ENCODE measurements around the gene RELT. TPM values are rescaled to one million over a fixed set of nuclear protein-coding genes. Genes with fewer than 3 reads are reported as not detected.

RELT gene
- total RNA-seq, 1 experiment from 2014 or later = 13.8 TPM

GRCh38 chr11:73366953-73367352, 9.2 kb upstream of the RELT start:
- H2AFZ ChIP-seq (ENCODE audit: low read depth, low read length, poor library complexity, severe bottlenecking) = no peak overlapping the region
- H3K9me2 ChIP-seq (ENCODE audit: insufficient read depth) = no peaks in the 10 kb centered on the region
- no peak for DNase-seq (ENCODE audit: low read depth, low spot score)
- no peak overlapping the region for H3K27ac ChIP-seq (ENCODE audit: low read depth, low read length)
- H3K4me3 ChIP-seq (replicated peaks in 1 of 2; ENCODE audit: low read depth in 1 of 2, low read length in 2 of 2) = no peak overlapping the region
- H4K20me1 ChIP-seq (ENCODE audit: insufficient read depth) = no peaks in the 10 kb centered on the region
- ChIA-PET CTCF (no interaction called here), RAD21 (ENCODE audit: low non-redundant PET in 1 of 2, low total read pairs in 2 of 2, uncharacterized antibody in 2 of 2, unreplicated experiment in 2 of 2) (no interaction called here), POLR2A (no interaction called here)
- no peaks in the 10 kb centered on the region for H3K9me3 ChIP-seq (ENCODE audit: control insufficient read depth in 1 of 2, insufficient read depth in 1 of 2, low read depth in 1 of 2, low read length in 2 of 2)
- no peak for TF ChIP-seq CTCF (IDR thresholded peaks at IDR 0.05 in 2 of 3, conservative IDR thresholded peaks at IDR 0.05 in 1 of 3; ENCODE audit: borderline replicate concordance in 1 of 3, insufficient read depth in 1 of 3, low read depth in 2 of 3, low read length in 2 of 3)
- no peak for TF ChIP-seq CBX3 (IDR thresholded peaks at IDR 0.05; ENCODE audit: low read depth)
- TF ChIP-seq POLR2AphosphoS5 (IDR thresholded peaks at IDR 0.05; ENCODE audit: low read depth, low read length) = no peak
- TF ChIP-seq ELF1 (IDR thresholded peaks at IDR 0.05; ENCODE audit: borderline replicate concordance, low read depth) = no peak
- TF ChIP-seq FOSL1 (IDR thresholded peaks at IDR 0.05; ENCODE audit: low read depth) = no peak
- no peak for TF ChIP-seq REST (IDR thresholded peaks at IDR 0.05; ENCODE audit: low read depth)
- no peak for TF ChIP-seq JUND (IDR thresholded peaks at IDR 0.05)
- no peak overlapping the region for H3K9ac ChIP-seq (ENCODE audit: low read length)
- ATAC-seq = no peak
- no peaks in the 10 kb centered on the region; a peak in 1 of 4 replicates for H3K36me3 ChIP-seq (ENCODE audit: control insufficient read depth in 1 of 2, insufficient read depth in 2 of 2, low read length in 2 of 2)
- H3K27me3 ChIP-seq (ENCODE audit: insufficient read depth, low read length) = no peaks in the 10 kb centered on the region
- intact Hi-C loops (cut with micrococcal nuclease) = no loop called here
- peaks cover 0 to 6% of the 10 kb centered on the region in 2 experiments; a peak in 1 of 4 replicates for H3K4me1 ChIP-seq (ENCODE audit: control insufficient read depth in 1 of 2, insufficient read depth in 2 of 2, low read length in 2 of 2)
- no TSS peak for BruUV-seq (replicated peaks)
- H3K4me2 ChIP-seq (ENCODE audit: low read length) = no peak overlapping the region
- H3K79me2 ChIP-seq (ENCODE audit: insufficient read depth, low read length) = no peaks in the 10 kb centered on the region
